GM12875 (cell line): Measurements from ENCODE around the gene HIBCH.
"Not testable (repeated sequence)": the region's sequence is repeated elsewhere in the genome, so short reads cannot be mapped to it uniquely, and the experiment has no call there.

Experiments used
- H3K4me3 ChIP-seq: one replicate; pipeline ENCODE4 v1.5.1; 2011; ENCODE audit warnings: low read depth, low read length, control low read depth
- CTCF ChIP-seq: IDR thresholded peaks from 2 replicates; pipeline ENCODE4 v1.5.1; 2011; ENCODE audit warnings: low read depth, mild to moderate bottlenecking, control low read depth, inconsistent platforms, low read length, moderate library complexity, borderline replicate concordance; ENCODE audit not compliant: insufficient read depth

HIBCH gene

GRCh38 chr2:190340369-190340768 is 20.7 kb upstream of the HIBCH start:
- no peak for TF ChIP-seq CTCF
- no peak overlapping the region for H3K4me3 ChIP-seq

- no peak overlapping the region for H3K4me3 ChIP-seq
- no peak for TF ChIP-seq CTCF
Observed at GRCh38 chr2:190339394-190339793, 19.8 kb upstream of the HIBCH start.

- no peak overlapping the region for H3K4me3 ChIP-seq
- TF ChIP-seq CTCF = no peak
Observed at GRCh38 chr2:190338453-190338852, 18.8 kb upstream of the HIBCH start.

GRCh38 chr2:190336420-190336819 is 16.8 kb upstream of the HIBCH start:
- TF ChIP-seq CTCF = no peak
- no peak overlapping the region for H3K4me3 ChIP-seq

- not testable (repeated sequence) for H3K4me3 ChIP-seq
Observed at GRCh38 chr2:190335584-190335983, 16.0 kb upstream of the HIBCH start.

GRCh38 chr2:190335225-190335559 is 15.6 kb upstream of the HIBCH start:
- H3K4me3 ChIP-seq = no peak overlapping the region

GRCh38 chr2:190334479-190335224 is 15.0 kb upstream of the HIBCH start:
- no peak overlapping the region for H3K4me3 ChIP-seq

More at GRCh38 chr2:190335225-190335559, 15.6 kb upstream of the HIBCH start:
- no peak for TF ChIP-seq CTCF

More at GRCh38 chr2:190334479-190335224, 15.0 kb upstream of the HIBCH start:
- TF ChIP-seq CTCF = no peak
